HG03342 (cell line): ENCODE results near the gene RPS2.

Source experiments
- ATAC-seq: cut with Tn5 transposase; IDR thresholded peaks from one replicate; pipeline ENCODE4 v1.9.1; 2021; ENCODE audit warnings: mild to moderate bottlenecking, moderate library complexity; ENCODE audit not compliant: unreplicated experiment

Gene RPS2

DNA sequence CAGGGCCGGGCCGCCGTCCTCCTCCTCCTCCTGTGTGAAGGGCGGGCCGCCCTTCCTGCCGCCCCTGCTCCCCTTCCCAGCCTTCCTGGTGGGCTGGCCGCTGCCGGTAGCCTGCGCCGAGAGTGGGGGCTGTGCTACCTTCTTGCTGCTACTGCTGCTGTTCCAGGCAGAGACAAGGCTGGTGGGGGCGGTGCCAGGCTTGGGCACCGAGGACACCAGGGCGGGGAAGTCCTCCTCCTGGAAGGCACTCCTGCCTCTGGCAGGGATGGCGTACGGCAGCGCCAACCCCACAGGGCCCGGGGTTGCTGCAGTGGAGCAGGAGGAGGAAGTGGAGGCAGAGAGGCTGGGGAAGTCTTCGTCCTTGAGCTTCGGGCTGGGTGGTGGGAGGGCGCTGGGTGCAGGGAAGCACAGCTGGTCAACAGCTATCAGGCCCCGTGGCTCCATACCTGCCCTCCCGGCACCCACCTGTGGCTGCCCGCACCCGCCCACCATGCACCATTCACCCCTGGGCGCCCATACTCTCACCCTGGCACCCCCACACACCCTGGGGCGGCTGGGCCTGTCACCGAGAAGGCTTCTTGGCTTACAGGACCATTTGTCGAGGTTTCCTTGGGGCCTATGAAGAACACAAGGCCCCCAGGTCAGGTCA is 35.4 kb upstream of the RPS2 start:
- ATAC-seq = no peak

DNA sequence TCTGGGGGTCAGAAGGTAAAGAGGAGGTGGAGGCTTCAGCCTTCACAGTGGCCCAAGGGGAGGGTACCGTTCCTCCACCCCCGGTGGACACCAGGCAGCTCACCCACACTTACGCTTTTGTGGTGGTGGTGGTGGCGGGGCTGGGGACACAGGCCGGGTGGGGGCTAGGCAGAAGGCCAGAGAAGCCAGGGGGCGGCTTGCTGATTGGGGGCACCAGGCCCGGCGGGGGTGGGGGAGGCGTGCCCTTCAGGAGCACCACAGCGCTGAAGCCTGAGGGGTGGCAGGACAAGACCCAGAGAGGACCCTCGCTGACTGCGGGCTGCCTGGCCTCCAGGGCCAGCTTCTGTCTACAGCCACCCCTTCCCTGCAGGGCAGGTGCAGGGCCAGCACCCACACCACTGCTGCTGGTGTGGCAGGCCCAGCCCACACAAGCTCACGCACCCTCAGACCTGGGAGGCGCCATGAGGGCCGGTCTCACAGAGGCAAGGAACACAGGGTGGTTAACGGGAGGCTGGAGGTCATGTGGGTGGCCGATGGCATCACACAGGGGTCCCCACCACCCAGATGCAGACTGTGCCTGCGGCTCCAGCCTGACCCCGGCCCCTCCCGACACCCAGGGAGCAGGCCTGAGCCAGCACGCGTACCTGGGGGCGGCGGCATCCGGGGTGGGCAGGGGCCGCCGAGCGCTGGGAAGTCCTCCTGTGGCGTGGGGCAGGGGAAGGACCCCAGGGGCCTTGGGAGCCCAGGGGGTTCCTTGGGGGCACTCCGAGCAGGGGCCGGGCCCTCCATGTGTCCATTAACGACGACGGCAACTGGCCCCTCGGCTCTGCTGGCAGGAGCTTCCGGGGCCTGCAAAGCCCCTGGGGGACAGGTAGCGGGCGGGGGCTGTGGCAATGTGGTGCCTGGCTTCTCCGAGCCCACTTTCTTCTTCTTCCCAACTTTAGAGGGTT is 34.5 kb upstream of the RPS2 start:
- no peak for ATAC-seq

DNA sequence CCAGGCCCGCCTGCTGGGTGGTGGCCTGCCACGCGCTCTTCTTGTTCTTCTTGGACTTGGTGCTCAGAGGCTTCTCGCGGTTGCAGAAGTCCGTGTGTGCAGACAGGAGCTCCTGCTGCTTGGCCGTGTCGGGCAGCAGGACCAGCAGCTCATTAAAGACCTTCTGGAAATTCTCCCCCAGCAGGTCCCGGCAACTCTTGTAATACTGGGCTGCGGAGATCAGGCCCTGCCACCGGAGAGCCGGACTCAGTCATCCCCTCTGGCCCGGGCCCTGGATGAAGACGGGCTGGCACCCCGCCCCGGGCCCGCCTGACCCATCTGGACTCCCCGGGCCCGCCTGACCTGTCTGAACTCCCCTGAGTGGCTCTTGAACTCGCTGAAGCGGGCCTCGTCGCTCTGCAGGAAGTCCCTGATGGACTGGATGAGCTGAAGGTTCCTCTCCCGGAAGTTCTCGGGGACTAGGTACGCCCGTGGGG is 33.8 kb upstream of the RPS2 start:
- ATAC-seq = no peak

DNA sequence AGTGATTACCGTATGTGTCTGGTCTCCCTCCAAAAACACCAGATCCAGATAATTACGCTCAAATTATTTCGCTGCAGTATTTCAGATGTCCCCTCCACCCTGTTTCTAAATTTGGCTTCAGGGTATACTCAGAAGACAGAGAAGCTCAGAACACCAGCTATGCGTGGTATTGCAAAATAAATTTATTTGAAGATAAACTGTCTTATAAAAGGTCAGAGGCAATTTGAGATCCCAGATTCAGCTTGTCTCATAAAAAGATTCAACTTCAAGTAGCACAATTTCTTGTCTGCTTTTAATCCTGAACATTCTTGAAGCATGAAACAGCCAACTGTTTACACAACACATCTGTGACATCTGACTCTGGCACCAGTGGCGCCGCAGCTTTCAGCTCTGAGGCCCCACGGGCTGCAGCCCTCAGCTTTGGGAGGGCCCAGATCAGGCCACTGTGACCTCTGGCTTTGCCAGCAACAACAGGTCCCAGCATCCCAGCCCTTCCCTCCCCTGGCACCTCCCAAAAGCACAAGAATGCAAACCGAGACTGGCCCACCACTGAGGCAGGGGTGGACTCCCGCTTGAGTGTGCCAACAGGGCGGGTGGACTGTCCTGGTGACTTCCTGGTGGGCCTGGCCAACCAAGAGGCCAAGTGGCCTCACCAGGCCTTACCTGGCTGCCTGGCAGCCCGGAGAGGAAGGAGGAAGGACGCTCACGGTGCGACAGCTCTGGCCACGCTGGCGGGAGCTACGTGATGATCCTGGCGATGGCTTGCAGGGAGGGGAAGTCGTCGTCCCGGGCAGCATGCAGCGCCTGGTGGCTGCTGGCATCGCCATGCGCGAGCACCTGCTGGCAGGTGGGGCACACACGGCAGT is 33.1 kb upstream of the RPS2 start:
- ATAC-seq = no peak

DNA sequence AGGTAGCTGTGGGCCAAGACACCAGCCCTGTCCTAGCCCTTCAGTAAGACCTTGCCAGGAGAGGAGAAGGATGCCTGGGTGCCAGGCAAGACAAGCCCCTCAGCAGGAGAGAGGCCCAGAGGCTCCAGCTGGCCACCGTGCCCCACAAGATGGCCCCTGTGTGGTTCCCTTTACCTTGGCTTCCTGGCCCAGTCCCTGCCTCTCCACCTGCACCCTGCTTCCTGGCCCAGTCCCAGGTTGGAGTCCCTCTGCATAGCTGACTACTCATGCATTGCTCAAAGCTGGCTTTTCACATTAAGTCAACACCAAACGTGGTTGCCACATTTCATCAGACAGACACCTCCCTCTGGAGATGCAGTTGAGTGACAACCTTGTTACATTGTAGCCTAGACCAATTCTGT is 29.1 kb upstream of the RPS2 start:
- no peak for ATAC-seq

DNA sequence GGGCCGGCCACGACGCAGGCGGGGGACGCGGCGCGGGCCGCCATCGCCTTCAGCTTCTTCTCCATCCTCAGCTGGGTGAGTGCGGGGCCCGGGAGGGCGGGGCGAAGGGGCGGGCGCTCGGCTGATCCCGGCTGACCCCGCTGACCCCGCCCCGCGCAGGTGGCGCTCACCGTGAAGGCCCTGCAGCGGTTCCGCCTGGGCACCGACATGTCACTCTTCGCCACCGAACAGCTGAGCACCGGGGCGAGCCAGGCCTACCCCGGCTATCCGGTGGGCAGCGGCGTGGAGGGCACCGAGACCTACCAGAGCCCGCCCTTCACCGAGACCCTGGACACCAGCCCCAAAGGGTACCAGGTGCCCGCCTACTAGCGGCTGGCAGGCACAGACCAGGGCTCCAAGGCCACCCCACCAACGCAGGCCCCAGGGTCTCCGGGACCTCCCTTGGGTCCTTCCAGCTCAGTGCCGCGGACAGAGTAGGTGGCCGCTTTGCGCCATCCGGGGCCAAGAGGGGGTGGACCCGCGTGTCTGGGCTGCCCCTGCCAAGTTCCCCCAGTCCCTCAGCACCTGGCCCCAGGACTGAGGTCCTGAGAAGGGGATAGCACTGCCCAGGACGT is 28.2 kb upstream of the RPS2 start:
- ATAC-seq = no peak

DNA sequence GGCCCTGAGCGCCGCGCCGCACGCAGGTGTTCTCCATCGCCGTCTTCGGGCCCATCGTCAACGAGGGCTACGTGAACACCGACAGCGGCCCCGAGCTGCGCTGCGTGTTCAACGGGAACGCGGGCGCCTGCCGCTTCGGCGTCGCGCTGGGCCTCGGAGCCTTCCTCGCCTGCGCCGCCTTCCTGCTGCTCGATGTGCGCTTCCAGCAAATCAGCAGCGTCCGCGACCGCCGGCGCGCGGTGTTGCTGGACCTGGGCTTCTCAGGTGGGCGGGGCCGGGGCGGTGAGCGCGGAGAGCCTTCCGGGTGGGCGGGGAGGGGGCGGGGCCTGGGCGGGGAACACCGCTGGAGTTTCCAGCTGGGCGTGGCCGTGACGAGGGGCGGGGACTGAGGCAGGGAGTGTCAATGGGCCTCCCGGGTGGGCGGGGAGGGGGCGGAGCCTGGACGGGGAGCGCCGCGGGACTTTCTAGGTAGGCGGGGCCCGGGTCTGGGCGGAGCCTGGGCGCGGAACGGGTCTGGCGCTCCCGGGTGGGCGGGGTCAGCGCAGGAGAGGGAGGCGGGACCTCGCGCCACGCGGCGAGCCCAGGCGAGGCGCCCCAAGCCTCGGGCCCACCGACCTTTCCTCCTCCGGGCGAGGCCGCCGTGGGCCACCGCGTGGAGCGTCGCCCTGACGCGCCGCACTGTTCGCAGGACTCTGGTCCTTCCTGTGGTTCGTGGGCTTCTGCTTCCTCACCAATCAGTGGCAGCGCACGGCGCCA is 27.5 kb upstream of the RPS2 start:
- ATAC-seq = peak; percentile 49

DNA sequence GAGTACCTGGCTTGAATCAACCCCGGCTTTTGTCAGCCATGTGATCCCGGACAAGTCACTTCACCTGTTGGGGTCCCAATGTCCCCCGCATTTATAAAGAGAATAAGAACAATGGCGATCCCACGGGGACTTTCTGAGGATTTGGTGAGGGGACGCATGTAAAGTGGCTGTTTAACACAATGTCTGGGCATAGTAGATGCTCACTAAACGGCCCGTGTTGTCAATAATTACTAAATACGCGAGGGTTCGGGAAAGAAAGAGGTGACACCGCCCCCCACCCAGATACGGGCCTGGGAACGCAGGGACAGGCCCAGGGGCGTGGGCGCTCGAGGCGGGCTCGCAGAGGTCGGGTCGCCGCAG is 26.9 kb upstream of the RPS2 start:
- ATAC-seq = no peak

DNA sequence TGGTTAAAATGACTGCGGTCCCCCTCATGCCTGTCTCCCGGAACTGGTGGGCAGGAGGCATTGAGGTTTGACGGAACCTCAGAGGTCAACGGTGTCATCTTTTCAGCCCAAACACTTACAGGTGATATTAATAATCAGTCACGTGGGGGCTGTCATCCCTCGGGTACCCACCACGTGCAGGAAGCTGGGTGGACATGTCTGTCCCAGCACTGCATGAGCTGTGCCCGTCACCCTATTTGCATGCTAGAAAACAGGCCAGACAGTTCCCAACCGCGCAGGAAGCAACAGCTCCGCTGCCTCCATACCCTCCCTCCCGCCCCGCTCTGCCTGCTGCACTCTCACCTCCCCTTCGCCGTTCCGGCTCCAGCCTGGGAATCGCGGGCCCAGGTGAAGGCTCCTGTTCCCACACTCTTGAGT is 26.5 kb upstream of the RPS2 start:
- ATAC-seq = no peak

DNA sequence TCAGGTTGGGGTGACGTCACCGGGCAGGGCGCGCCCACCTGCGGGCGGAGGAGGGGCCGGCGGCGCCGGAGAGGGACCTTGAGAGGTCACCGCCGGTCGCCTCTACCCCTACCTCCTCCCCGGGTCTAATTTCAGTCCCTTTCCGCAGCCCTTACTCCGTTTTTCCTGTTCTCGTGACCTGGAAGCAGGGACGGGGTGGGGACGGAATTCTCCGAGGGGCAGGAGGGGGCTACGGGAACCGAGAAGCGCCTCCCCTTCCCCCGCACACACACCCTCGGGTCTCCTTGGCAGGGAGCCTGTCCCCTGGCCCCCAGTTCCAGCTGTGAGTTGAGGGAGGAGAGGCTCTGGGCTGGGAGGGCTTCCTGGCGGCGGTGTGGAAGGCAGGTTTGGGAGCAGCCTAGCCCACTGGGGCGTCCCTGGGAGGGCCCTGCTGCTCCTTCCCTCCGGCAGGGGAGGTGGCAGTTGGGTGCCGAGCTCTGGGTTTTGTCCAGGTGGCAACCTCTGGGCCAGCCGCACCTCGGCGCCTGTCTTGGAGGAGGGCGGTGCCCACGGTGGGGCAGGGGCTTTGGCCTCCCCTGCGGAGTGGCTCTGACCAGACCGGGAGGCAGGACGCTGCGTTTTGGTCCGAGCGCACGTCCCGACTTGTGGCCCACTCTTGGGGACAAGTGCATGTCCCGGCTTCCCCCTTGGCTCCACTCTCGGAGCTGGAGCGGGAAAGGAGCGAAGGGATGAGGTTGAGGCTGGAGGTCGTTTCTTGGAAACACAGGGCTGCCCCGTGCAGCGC is 25.9 kb upstream of the RPS2 start:
- ATAC-seq = no peak

DNA sequence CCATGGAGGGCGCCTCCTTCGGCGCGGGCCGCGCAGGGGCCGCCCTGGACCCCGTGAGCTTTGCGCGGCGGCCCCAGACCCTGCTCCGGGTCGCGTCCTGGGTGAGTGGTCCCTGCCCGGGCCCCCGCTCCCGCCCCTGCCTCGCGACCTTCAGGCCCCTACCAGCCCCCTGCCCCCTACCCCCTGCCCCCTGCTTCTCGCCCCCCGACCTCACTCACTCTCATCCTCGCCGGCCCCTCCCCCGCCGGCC is 25.4 kb upstream of the RPS2 start:
- no peak for ATAC-seq

DNA sequence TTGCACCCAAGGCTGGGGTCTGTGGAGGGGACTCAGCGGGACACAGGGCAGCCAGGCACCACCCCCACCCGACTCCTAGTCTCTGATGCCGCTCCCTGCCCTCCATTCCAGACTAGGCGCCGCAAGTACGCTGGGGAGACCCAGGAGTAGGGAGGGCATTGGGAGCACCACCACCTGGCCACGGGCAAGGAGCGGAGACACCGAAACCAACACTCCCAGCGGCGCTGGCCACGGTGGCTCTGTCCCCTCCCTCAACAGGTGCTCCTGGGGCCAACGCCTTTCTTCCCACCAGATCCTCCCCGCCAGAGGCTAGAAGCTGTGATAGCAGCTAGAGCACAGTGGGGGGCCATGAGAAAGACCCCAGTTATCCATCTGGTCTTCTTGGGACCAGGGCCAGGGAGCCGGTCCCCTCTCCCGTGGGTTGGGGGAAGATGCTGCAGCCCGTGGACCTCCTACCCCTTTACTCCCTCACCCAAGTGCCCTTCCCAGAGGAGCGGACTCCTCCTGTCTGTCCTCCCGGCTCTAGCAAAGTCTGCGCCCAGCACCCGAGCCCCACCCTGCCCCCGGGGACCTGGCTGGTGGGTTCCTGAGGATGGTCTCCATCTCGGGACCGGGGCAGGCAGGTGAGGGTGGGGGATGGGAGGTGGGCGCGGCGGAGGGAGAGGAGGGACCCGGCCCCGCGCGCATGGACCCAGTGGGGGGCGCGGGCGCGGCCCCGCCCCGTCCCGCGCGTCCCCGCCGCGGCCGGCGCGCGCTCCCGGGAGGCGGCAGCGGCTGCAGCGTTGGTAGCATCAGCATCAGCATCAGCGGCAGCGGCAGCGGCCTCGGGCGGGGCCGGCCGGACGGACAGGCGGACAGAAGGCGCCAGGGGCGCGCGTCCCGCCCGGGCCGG is 24.8 kb upstream of the RPS2 start, which contains the start of gene SYNGR3:
Gene SYNGR3 (plus strand): TSS at position 762 of the 892 bp plus-strand sequence. CDS start 133 bp downstream, outside the sequence.
- no peak for ATAC-seq

DNA sequence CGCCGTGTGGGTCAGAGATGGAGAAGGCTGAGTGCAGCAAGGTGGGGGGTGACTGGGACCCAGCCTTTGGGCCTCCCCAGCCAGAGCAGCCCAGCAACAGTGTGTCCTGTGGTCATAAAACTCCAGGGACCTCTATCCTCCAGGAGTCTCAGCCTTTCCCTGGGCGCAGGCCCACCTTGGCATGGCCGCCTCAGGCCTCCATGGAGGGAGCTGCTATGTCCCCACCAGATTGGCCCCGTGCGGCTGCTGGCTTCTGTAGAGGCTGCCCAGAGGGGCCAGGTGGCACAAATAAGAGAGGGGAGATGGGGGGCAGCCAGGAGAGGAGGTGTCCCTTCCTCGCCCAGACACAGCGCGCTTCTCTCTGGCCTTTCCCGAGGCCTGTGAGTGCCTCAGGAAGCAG is 22.6 kb upstream of the RPS2 start:
- ATAC-seq = no peak

DNA sequence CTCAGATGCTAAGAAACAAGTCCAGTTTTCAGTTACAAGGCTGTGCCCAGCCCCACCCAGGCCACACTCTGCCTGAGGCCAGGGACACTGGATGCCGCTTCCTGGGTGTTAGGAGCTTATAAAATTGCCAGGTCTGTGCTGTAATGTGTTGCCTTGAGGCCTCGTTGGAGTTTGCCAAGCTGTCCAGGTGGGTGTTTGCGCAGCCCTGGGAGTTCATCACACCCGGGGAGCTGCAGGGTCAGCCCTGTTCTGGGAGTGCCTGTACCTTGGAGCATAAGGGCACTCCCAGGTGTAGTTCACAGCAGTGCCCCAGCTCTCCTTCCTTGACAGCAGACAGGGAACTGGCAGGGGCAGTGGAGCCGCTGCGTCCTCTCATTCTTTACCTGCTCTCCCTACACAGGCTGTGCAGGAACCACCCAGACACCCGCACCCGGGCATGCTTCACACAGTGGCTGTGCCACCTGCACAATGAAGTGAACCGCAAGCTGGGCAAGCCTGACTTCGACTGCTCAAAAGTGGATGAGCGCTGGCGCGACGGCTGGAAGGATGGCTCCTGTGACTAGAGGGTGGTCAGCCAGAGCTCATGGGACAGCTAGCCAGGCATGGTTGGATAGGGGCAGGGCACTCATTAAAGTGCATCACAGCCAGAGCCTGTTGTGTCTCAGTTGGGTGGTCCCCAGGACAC is 21.0 kb upstream of the RPS2 start:
- no peak for ATAC-seq

DNA sequence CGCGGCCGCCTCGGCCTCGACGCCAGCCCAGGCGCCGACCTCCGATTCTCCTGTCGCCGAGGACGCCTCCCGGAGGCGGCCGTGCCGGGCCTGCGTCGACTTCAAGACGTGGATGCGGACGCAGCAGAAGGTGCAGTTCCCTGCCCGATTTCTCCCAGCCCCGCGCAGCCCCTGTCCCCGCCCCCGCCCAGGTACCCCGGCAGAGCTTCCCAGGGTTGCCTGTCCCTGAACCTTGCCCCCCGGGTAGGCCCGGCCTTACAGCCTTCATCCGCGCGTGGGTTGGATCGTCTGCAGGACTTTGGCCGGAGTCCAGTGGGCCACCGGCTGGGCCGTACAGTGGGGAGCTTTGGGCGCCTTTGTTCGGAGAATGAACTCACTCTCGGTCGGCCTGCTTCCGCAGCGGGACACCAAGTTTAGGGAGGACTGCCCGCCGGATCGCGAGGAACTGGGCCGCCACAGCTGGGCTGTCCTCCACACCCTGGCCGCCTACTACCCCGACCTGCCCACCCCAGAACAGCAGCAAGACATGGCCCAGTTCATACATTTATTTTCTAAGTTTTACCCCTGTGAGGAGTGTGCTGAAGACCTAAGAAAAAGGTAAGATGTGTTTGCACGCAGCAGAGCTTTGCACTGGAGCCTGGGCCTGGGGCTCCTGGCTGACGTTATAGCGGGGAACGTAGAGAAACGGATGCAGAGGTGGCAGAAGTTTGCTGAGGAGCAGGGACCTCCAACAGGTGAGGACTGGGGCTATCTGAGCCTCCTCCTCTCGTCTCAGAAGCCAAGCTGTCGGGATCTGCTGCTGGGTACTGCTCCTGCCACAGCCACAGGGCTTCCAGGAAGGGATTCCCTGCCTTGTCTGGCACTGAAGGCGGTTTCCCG is 20.0 kb upstream of the RPS2 start:
- ATAC-seq = no peak

DNA sequence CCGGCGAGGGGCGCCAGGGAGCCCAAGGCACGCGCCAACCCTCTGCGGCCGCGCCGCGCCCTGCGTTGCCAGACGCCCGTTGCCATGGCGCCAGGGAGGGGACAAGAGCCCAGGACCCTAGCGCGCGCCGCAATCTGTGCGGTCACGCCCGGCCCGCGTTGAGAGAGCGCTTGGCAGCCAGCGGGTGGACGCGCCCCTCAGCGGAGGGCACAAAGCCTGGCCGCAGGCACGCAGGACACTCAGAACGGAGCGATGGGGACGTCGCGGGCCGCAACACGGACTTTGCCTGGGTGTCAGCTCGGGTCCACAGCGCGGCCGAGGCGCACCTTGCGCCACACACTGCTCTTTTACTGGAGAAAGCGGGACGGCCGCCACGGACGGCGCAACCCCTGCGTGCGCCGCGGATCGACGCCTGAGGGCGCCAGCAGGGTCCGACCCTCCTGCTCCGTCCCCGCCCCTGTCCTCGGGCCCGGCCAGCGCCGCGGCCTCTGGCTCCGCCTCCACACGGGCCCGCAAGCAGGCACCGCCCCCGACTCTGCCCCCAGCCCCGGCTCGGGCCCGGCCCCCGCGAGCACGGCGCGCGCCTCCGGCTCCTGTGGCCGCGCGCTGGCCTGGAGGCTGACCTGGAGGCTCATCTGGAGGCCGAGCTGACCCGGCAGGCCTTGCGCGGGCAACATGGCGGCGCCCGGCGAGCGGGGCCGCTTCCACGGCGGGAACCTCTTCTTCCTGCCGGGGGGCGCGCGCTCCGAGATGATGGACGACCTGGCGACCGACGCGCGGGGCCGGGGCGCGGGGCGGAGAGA is 19.1 kb upstream of the RPS2 start, which contains the start of gene GFER:
Gene GFER (plus strand): TSS at position 650 of the 803 bp plus-strand sequence. CDS start 26 bp downstream, at position 676.
- peak; percentile 66 for ATAC-seq
